ENCODE measurements around the gene PCAT7. TPM values are rescaled to one million over a fixed set of nuclear protein-coding genes. Genes with fewer than 3 reads are reported as not detected.

The PCAT7 gene
- total RNA-seq, 1 experiment from 2014 or later = 4.0 TPM

GRCh38 chr9:94511955-94512265 lies 43.0 kb upstream of the PCAT7 start:
- no peaks in the 10 kb centered on the region for H3K9me3 ChIP-seq (ENCODE audit: control insufficient read depth, low read depth, low read length)
- no peaks in the 10 kb centered on the region for H3K27me3 Mint-ChIP-seq (ENCODE audit: low read depth)
- no peak overlapping the region for H4K5ac ChIP-seq (ENCODE audit: insufficient read length, low read depth, low read length)
- H3K4me1 Mint-ChIP-seq = peaks cover 8 to 11% of the 10 kb centered on the region in 2 experiments
- no peak overlapping the region for H3K27ac ChIP-seq (ENCODE audit: insufficient read length, low read depth, low read length)
- TF ChIP-seq, protein P1, sequence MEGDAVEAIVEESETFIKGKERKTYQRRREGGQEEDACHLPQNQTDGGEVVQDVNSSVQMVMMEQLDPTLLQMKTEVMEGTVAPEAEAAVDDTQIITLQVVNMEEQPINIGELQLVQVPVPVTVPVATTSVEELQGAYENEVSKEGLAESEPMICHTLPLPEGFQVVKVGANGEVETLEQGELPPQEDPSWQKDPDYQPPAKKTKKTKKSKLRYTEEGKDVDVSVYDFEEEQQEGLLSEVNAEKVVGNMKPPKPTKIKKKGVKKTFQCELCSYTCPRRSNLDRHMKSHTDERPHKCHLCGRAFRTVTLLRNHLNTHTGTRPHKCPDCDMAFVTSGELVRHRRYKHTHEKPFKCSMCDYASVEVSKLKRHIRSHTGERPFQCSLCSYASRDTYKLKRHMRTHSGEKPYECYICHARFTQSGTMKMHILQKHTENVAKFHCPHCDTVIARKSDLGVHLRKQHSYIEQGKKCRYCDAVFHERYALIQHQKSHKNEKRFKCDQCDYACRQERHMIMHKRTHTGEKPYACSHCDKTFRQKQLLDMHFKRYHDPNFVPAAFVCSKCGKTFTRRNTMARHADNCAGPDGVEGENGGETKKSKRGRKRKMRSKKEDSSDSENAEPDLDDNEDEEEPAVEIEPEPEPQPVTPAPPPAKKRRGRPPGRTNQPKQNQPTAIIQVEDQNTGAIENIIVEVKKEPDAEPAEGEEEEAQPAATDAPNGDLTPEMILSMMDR (conservative IDR thresholded peaks at IDR 0.05) = no peak
- no peak overlapping the region for H3K56ac ChIP-seq (ENCODE audit: insufficient read length, low read depth, low read length)
- no peak overlapping the region for H4K8ac ChIP-seq (replicated peaks; ENCODE audit: insufficient read length, low read depth, low read length)
- H3K27ac Mint-ChIP-seq = no peak overlapping the region
- H2BK20ac ChIP-seq (ENCODE audit: low read depth, low read length, poor library complexity, severe bottlenecking) = no peak overlapping the region
- no peak overlapping the region for H3K4me3 Mint-ChIP-seq
- H3K27me3 ChIP-seq (ENCODE audit: insufficient read depth, low read length) = no peaks in the 10 kb centered on the region
- H3K4ac ChIP-seq (ENCODE audit: low read depth, low read length) = no peak overlapping the region
- no peaks in the 10 kb centered on the region for H3K36me3 Mint-ChIP-seq (ENCODE audit: insufficient read depth in 1 of 3, low read depth in 3 of 3)
- H2AK5ac ChIP-seq (ENCODE audit: insufficient read length, low read length) = no peak overlapping the region
- H3K9me3 Mint-ChIP-seq = no peaks in the 10 kb centered on the region
- H3K9ac ChIP-seq (ENCODE audit: extremely low read depth, insufficient read length, low read length) = no peak overlapping the region
- WGBS (ENCODE audit: extremely low coverage, insufficient read length, low lambda C conversion rate) = no CpG with 5 or more reads among the region's 2 CpGs
- H3K23me2 ChIP-seq (ENCODE audit: insufficient read length, low read depth, low read length, poor library complexity, severe bottlenecking) = no peaks in the 10 kb centered on the region
- no peaks in the 10 kb centered on the region for H3K4me1 ChIP-seq (ENCODE audit: insufficient read depth, low read length)
- H3K18ac ChIP-seq (ENCODE audit: insufficient read length, low read depth, low read length) = no peak overlapping the region
- H3K79me2 ChIP-seq (ENCODE audit: insufficient read depth, low read length) = no peaks in the 10 kb centered on the region
- H3K14ac ChIP-seq (ENCODE audit: insufficient read depth, low read length) = no peak overlapping the region
- H2BK120ac ChIP-seq (ENCODE audit: low read depth, low read length, poor library complexity, severe bottlenecking) = no peak overlapping the region
- no peak overlapping the region for H3K23ac ChIP-seq (ENCODE audit: insufficient read length, low read depth, low read length)
- no peak overlapping the region for H2BK15ac ChIP-seq (ENCODE audit: low read depth, low read length)
- no peaks in the 10 kb centered on the region for H4K20me1 ChIP-seq (ENCODE audit: control insufficient read depth, insufficient read depth, insufficient read length)
- no peak overlapping the region for H2BK5ac ChIP-seq (ENCODE audit: insufficient read length, low read length)
- H3K79me1 ChIP-seq (ENCODE audit: insufficient read depth, low read depth, low read length, poor library complexity, severe bottlenecking) = no peaks in the 10 kb centered on the region
- no peak overlapping the region for H3T11ph ChIP-seq (ENCODE audit: low read length)
- H4K91ac ChIP-seq (ENCODE audit: insufficient read length, low read depth, low read length) = no peak overlapping the region
- H3K4me2 ChIP-seq (ENCODE audit: insufficient read depth, insufficient read length, low read length) = no peak overlapping the region
- no peak overlapping the region for H2BK12ac ChIP-seq (ENCODE audit: insufficient read length, low read depth, low read length)
- no peak overlapping the region for H2AFZ ChIP-seq (ENCODE audit: low read length)
- DNase-seq = no peak
